ENCODE measurements around the gene CMPK1.

CMPK1 gene

DNA sequence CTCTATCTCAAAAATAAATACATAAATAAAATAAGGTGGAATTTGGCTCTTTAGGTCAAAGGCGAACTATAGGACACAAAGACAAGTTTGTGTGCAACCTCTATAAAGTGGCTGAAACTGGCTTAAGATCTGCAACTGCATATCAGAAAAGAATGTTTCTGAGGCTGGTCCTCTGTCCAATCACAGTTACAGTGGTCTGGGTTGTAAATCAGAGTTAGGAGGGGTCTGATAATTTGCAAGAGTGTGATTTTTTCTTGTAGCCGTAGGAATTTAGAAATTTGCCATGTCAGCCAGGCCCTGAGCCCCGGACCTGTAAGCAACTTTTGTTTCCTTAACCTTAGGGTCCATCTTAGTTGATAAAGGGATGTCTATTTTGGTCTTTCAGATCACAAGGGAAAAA lies 27.8 kb downstream of the CMPK1 start:
- no peak for DNase-seq (ENCODE audit: low read depth)
- TF ChIP-seq, protein P1, sequence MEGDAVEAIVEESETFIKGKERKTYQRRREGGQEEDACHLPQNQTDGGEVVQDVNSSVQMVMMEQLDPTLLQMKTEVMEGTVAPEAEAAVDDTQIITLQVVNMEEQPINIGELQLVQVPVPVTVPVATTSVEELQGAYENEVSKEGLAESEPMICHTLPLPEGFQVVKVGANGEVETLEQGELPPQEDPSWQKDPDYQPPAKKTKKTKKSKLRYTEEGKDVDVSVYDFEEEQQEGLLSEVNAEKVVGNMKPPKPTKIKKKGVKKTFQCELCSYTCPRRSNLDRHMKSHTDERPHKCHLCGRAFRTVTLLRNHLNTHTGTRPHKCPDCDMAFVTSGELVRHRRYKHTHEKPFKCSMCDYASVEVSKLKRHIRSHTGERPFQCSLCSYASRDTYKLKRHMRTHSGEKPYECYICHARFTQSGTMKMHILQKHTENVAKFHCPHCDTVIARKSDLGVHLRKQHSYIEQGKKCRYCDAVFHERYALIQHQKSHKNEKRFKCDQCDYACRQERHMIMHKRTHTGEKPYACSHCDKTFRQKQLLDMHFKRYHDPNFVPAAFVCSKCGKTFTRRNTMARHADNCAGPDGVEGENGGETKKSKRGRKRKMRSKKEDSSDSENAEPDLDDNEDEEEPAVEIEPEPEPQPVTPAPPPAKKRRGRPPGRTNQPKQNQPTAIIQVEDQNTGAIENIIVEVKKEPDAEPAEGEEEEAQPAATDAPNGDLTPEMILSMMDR (IDR thresholded peaks at IDR 0.05; ENCODE audit: control insufficient read depth, insufficient read depth, low read depth, low read length, missing control alignments): no peak
- no peak overlapping the region for H3K4me3 ChIP-seq (ENCODE audit: control insufficient read depth, low read depth, low read length)

GRCh38 chr1:47362828-47363227 lies 29.2 kb downstream of the CMPK1 start:
- no peak for DNase-seq (ENCODE audit: low read depth)
- no peak overlapping the region for H3K4me3 ChIP-seq (ENCODE audit: control insufficient read depth, low read depth, low read length)
- TF ChIP-seq, protein P1 (IDR thresholded peaks at IDR 0.05; ENCODE audit: control insufficient read depth, insufficient read depth, low read depth, low read length, missing control alignments): no peak

DNA sequence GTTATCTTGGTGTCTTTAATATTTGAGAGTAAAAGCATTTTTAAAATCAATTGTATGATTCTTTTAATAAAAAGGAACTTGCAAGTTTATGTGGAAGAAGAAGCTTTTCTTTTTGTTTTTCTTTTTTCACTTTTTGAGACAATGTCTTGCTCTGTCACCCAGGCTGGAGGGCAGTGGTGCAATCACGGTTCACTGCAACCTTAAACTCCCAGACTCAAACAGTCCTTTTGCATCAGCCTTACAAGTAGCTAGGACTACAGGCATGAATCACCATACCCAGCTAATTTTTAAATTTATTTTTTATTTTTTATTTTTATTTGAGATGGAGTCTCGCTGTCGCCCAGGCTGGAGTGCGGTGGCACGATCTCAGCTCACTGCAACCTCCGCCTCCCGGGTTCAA lies 34.1 kb downstream of the CMPK1 start:
- H3K4me3 ChIP-seq (ENCODE audit: control insufficient read depth, low read depth, low read length): no peak overlapping the region
- TF ChIP-seq, protein P1 (IDR thresholded peaks at IDR 0.05; ENCODE audit: control insufficient read depth, insufficient read depth, low read depth, low read length, missing control alignments): no peak
- DNase-seq (ENCODE audit: low read depth): no peak

GRCh38 chr1:47371016-47371517 lies 37.5 kb downstream of the CMPK1 start:
- no peak overlapping the region for H3K4me3 ChIP-seq (ENCODE audit: control insufficient read depth, low read depth, low read length)
- no peak for DNase-seq (ENCODE audit: low read depth)
- TF ChIP-seq, protein P1 (IDR thresholded peaks at IDR 0.05; ENCODE audit: control insufficient read depth, insufficient read depth, low read depth, low read length, missing control alignments): no peak

GRCh38 chr1:47374501-47374900 lies 40.9 kb downstream of the CMPK1 start:
- TF ChIP-seq, protein P1 (IDR thresholded peaks at IDR 0.05; ENCODE audit: control insufficient read depth, insufficient read depth, low read depth, low read length, missing control alignments): no peak

GRCh38 chr1:47378147-47378546 lies 44.6 kb downstream of the CMPK1 start:
- H3K4me3 ChIP-seq (ENCODE audit: control insufficient read depth, low read depth, low read length): no peak overlapping the region
- TF ChIP-seq, protein P1 (IDR thresholded peaks at IDR 0.05; ENCODE audit: control insufficient read depth, insufficient read depth, low read depth, low read length, missing control alignments): no peak
- no peak for DNase-seq (ENCODE audit: low read depth)

More at GRCh38 chr1:47374501-47374900, 40.9 kb downstream of the CMPK1 start:
- no peak overlapping the region for H3K4me3 ChIP-seq (ENCODE audit: control insufficient read depth, low read depth, low read length)
- DNase-seq (ENCODE audit: low read depth): no peak

- H3K4me3 ChIP-seq (ENCODE audit: control insufficient read depth, low read depth, low read length): no peak overlapping the region
- no peak for DNase-seq (ENCODE audit: low read depth)
- TF ChIP-seq, protein P1 (IDR thresholded peaks at IDR 0.05; ENCODE audit: control insufficient read depth, insufficient read depth, low read depth, low read length, missing control alignments): no peak
Observed at GRCh38 chr1:47380699-47381098, 47.1 kb downstream of the CMPK1 start.
